Hepatocyte (in vitro differentiated cells): ENCODE results near the gene ZCCHC8. TPM values are rescaled to one million over a fixed set of nuclear protein-coding genes. Genes with fewer than 3 reads are reported as not detected.
"Not testable (repeated sequence)": the region's sequence is repeated elsewhere in the genome, so short reads cannot be mapped to it uniquely, and the experiment has no call there.

Experiments
- DNase-seq: peaks from one replicate; pipeline ENCODE4 v3.0.0-alpha.2; 2016; ENCODE audit warnings: low spot score
- H2AFZ ChIP-seq: fragments of 200-600 bp; sonication (generic); 2 replicates; pipeline ENCODE4 v1.6.0; 2016; ENCODE audit warnings: antibody characterized with exemption, mild to moderate bottlenecking
- H3K27ac ChIP-seq: fragments of 200-600 bp; sonication (generic); 2 replicates; pipeline ENCODE4 v1.5.1; 2016; ENCODE audit warnings: mild to moderate bottlenecking
- H3K27me3 ChIP-seq: fragments of 200-600 bp; sonication (generic); 2 replicates; pipeline ENCODE4 v1.6.1; 2016
- H3K36me3 ChIP-seq: fragments of 200-600 bp; sonication (generic); replicated peaks from 2 replicates; pipeline ENCODE4 v1.5.1; 2016; ENCODE audit warnings: low read depth; ENCODE audit not compliant: insufficient read depth
- H3K4me1 ChIP-seq: fragments of 200-600 bp; sonication (generic); 2 replicates; pipeline ENCODE4 v1.5.1; 2016; ENCODE audit warnings: mild to moderate bottlenecking, moderate library complexity; ENCODE audit not compliant: insufficient read depth
- H3K4me2 ChIP-seq: fragments of 200-600 bp; sonication (generic); 2 replicates; pipeline ENCODE4 v1.6.0; 2016
- H3K4me3 ChIP-seq: fragments of 200-600 bp; sonication (generic); 2 replicates; pipeline ENCODE4 v1.5.1; 2016; ENCODE audit warnings: mild to moderate bottlenecking
- H3K79me2 ChIP-seq: fragments of 200-600 bp; sonication (generic); 2 replicates; pipeline ENCODE4 v1.6.0; 2017; ENCODE audit warnings: mild to moderate bottlenecking
- H3K9me2 ChIP-seq: fragments of 200-600 bp; sonication (generic); replicated peaks from 2 replicates; pipeline ENCODE4 v1.6.0; 2017; ENCODE audit warnings: mild to moderate bottlenecking; ENCODE audit not compliant: insufficient read depth
- H3K9me3 ChIP-seq: fragments of 200-600 bp; sonication (generic); 2 replicates; pipeline ENCODE4 v1.5.1; 2016; ENCODE audit warnings: low read depth, mild to moderate bottlenecking
- H4K20me1 ChIP-seq: fragments of 200-600 bp; sonication (generic); 2 replicates; pipeline ENCODE4 v1.6.0; 2016; ENCODE audit warnings: mild to moderate bottlenecking; ENCODE audit not compliant: insufficient read depth, poor library complexity, severe bottlenecking
- CTCF ChIP-seq: fragments of 200-600 bp; sonication (generic); IDR thresholded peaks from 2 replicates; pipeline ENCODE4 v1.5.1; 2016; ENCODE audit warnings: antibody characterized with exemption, mild to moderate bottlenecking; ENCODE audit not compliant: poor library complexity
- EZH2 ChIP-seq: fragments of 200-600 bp; sonication (generic); IDR thresholded peaks from 2 replicates; pipeline ENCODE4 v1.6.1; 2016; ENCODE audit warnings: antibody characterized with exemption, mild to moderate bottlenecking, borderline replicate concordance
- EZH2phosphoT487 ChIP-seq: fragments of 200-600 bp; sonication (generic); IDR thresholded peaks from one replicate; pipeline ENCODE4 v1.6.1; 2018; ENCODE audit warnings: antibody characterized with exemption, mild to moderate bottlenecking, low read depth, moderate library complexity; ENCODE audit not compliant: unreplicated experiment, severe bottlenecking
- WGBS: methylation state at CpG from one replicate; pipeline ENCODE4 v1.1.6; 2016; ENCODE audit warnings: low lambda C conversion rate; ENCODE audit errors: missing lambda C conversion rate; 5-methylcytosine and 5-hydroxymethylcytosine counted together
- polyA plus RNA-seq: library from polyadenylated mRNA; unstranded; fragments of >200 nt; fragmentation: Nextera tagmentation; extraction: Ambion mirVana; gene quantifications from 2 replicates; pipeline ENCODE4 v1.2.1, GENCODE V29; 2016
- total RNA-seq: library from RNA; depleted of rRNA; stranded (reverse); fragments of >200 nt; gene quantifications from 2 replicates; pipeline ENCODE4 v1.2.3, GENCODE V29; 2014

The ZCCHC8 gene
- total and polyA plus RNA-seq, 2 experiments from 2014 or later: 12.2 to 24.5 TPM

DNA sequence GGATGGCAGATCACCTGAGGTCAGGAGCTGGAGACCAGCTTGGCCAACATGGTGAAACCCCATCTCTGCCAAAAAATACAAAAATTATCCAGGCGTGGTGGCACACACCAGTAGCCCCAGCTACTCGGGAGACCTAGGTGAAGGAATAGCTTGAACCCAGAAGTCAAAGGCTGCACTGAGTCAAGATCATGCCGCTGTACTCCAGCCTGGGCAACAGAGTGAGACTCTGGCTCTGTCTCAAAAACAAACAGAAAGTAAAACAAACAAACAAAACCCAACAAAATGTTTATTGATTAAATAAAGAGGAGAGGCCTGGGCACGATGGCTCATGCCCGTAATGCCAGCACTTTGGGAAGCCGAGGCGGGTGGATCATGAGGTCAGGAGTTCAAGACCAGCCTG is 5.5 kb downstream of the ZCCHC8 start:
- no peak overlapping the region for H3K4me3 ChIP-seq
- H3K4me1 ChIP-seq: peaks cover 16% of the 10 kb centered on the region
- H4K20me1 ChIP-seq: peaks cover 7% of the 10 kb centered on the region
- H3K9me2 ChIP-seq: no peaks in the 10 kb centered on the region
- H3K9me3 ChIP-seq: no peaks in the 10 kb centered on the region
- no peaks in the 10 kb centered on the region for H3K27me3 ChIP-seq
- no peak overlapping the region for H3K4me2 ChIP-seq
- H2AFZ ChIP-seq: no peak overlapping the region
- no peak for TF ChIP-seq CTCF
- TF ChIP-seq EZH2: no peak
- no peak for TF ChIP-seq EZH2phosphoT487
- 97% methylated on average over 7 of the region's 7 CpGs for WGBS
- H3K79me2 ChIP-seq: peaks cover 79% of the 10 kb centered on the region
- H3K36me3 ChIP-seq: no peaks in the 10 kb centered on the region
- DNase-seq: no peak
- H3K27ac ChIP-seq: no peak overlapping the region

- H2AFZ ChIP-seq, DNase-seq, H3K4me1 ChIP-seq, H3K9me3 ChIP-seq, H3K36me3 ChIP-seq, H3K4me2 ChIP-seq, H3K27ac ChIP-seq, H3K4me3 ChIP-seq, H3K27me3 ChIP-seq, H3K9me2 ChIP-seq, H4K20me1 ChIP-seq: not testable (repeated sequence)
- 88% methylated on average over 6 of the region's 6 CpGs for WGBS
- peaks cover 65% of the 10 kb centered on the region for H3K79me2 ChIP-seq
Observed at GRCh38 chr12:122493222-122493621, 7.5 kb downstream of the ZCCHC8 start.

DNA sequence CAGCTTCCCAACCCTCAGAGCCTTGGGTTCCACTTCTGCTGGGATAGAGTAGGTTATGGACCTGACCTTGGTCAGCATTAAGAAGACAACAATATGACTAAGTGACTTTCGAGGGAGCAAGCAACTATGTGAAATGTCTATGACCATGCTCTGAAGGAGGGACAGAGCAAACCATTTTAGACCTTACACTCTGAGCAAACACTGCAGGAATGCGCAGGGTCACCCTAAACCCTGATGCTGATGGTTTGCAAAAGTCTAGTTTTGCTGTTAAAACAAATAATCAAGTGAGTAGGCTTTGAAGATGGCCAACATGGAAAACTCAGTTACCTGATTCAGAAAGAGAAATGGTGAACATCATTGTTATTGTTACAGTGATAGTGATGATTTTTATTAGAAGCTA is 8.7 kb downstream of the ZCCHC8 start:
- 88% methylated on average over 2 of the region's 2 CpGs for WGBS
- H3K36me3 ChIP-seq: no peaks in the 10 kb centered on the region

GRCh38 chr12:122489038-122489437 is 11.7 kb downstream of the ZCCHC8 start:
- Histone ChIP-seq H3K79me2 (peaks cover 29% of the 10 kb centered on the region), H3K9me3 (no peaks in the 10 kb centered on the region), H3K4me3 (no peak overlapping the region), H3K27me3 (no peaks in the 10 kb centered on the region), H3K4me2 (no peak overlapping the region), H3K4me1 (no peaks in the 10 kb centered on the region), H3K9me2 (no peaks in the 10 kb centered on the region), H2AFZ (no peak overlapping the region), H4K20me1 (no peaks in the 10 kb centered on the region), H3K36me3 (no peaks in the 10 kb centered on the region), H3K27ac (no peak overlapping the region)
- DNase-seq: no peak
- TF ChIP-seq EZH2 (no peak), EZH2phosphoT487 (no peak), CTCF (no peak)
- 67% methylated on average over 2 of the region's 2 CpGs for WGBS

More for the DNA sequence above, 8.7 kb downstream of the ZCCHC8 start:
- no peaks in the 10 kb centered on the region for H3K4me1 ChIP-seq
- peaks cover 54% of the 10 kb centered on the region for H3K79me2 ChIP-seq
- H3K9me3 ChIP-seq: no peaks in the 10 kb centered on the region
- H3K9me2 ChIP-seq: no peaks in the 10 kb centered on the region
- H2AFZ ChIP-seq: no peak overlapping the region
- peaks cover under 1% of the 10 kb centered on the region for H4K20me1 ChIP-seq
- no peak overlapping the region for H3K27ac ChIP-seq
- H3K4me3 ChIP-seq: no peak overlapping the region
- no peak overlapping the region for H3K4me2 ChIP-seq
- H3K27me3 ChIP-seq: no peaks in the 10 kb centered on the region
- TF ChIP-seq EZH2: no peak
- no peak for TF ChIP-seq EZH2phosphoT487
- no peak for TF ChIP-seq CTCF
- DNase-seq: no peak

DNA sequence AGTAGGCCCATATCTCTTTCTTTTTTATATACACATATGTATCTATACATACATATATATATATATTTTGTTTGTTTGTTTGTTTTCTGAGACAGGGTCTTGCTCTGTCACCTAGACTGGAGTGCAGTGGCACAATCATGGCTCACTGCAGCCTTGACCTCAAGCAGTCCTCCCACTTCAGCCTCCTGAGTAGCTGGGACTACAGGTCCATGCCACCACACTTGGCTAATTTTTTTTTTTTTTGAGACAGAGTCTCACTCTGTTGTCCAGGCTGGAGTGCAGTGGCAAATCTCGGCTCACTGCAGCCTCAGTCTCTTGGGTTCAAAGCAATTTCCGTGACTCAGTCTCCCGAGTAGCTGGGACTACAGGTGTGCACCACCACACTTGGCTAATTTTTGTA is 12.9 kb downstream of the ZCCHC8 start:
- H2AFZ ChIP-seq, H3K4me1 ChIP-seq, DNase-seq, H3K27ac ChIP-seq, H3K4me3 ChIP-seq, H3K36me3 ChIP-seq, H3K9me2 ChIP-seq, H4K20me1 ChIP-seq, H3K27me3 ChIP-seq, H3K4me2 ChIP-seq, H3K9me3 ChIP-seq: not testable (repeated sequence)
- WGBS: 93% methylated on average over 3 of the region's 3 CpGs
- H3K79me2 ChIP-seq: peaks cover 16% of the 10 kb centered on the region
